K562 (cell line): ENCODE measurements around the gene MTOR. TPM values are rescaled to one million over a fixed set of nuclear protein-coding genes. Genes with fewer than 3 reads are reported as not detected.
A peak's percentile ranks its signal among the peaks of the same experiment; 100 is the strongest.

ENCODE experiments used
- CEBPB ChIP-seq: fragments of 450-650 bp; IDR thresholded peaks from 2 replicates; pipeline ENCODE4 v1.6.1; 2016; ENCODE audit warnings: missing genetic modification characterization, missing compliant biosample characterization
- JUN ChIP-seq, 2 experiments: sonication (generic) in 1 of 2; formaldehyde crosslinking in 1 of 2; IDR thresholded peaks; 2 replicates each; pipeline versions ENCODE4 v1.6.1 to v1.8.0; 2012 to 2022; ENCODE audit warnings: borderline replicate concordance in 2 of 2, mild to moderate bottlenecking in 2 of 2, improper control_type of control experiment in 1 of 2, low read depth in 1 of 2, low read length in 1 of 2, missing genetic modification reagents in 1 of 2
- MAFG ChIP-seq: fragments of 450-650 bp; conservative IDR thresholded peaks from 2 replicates; pipeline ENCODE4 v1.6.1; 2016; ENCODE audit warnings: missing genetic modification characterization, missing compliant biosample characterization
- MYBL2 ChIP-seq, 2 experiments: fragments of 450-650 bp in 1 of 2; sonication (generic) in 1 of 2; formaldehyde crosslinking in 1 of 2; IDR thresholded peaks; 2 replicates each; pipeline versions ENCODE4 v1.6.1 to v1.8.1; 2017 to 2022; ENCODE audit warnings: borderline replicate concordance in 1 of 2, inconsistent platforms in 1 of 2, low read depth in 1 of 2, mild to moderate bottlenecking in 1 of 2, missing genetic modification reagents in 1 of 2, moderate library complexity in 1 of 2
- MYNN ChIP-seq, 2 experiments: sonication (generic); formaldehyde crosslinking in 1 of 2; IDR thresholded peaks; 2 replicates each; pipeline versions ENCODE4 v1.5.0 to v1.6.1; 2016 to 2020; ENCODE audit warnings: antibody characterized with exemption in 1 of 2, missing genetic modification reagents in 1 of 2
- NEUROD1 ChIP-seq: fragments of 150-350 bp; IDR thresholded peaks from 2 replicates; pipeline ENCODE4 v1.6.1; 2014; ENCODE audit warnings: borderline replicate concordance, low read length, low read depth; ENCODE audit not compliant: partially characterized antibody
- PHF20 ChIP-seq: fragments of 450-650 bp; IDR thresholded peaks from 2 replicates; pipeline ENCODE4 v1.6.1; 2018; ENCODE audit not compliant: partially characterized antibody
- PPARD ChIP-seq: fragments of 250-450 bp; sonication (Bioruptor Pico); IDR thresholded peaks from 2 replicates; pipeline ENCODE4 v1.8.0; 2022; ENCODE audit warnings: inconsistent platforms, mild to moderate bottlenecking, moderate library complexity
- RBM34 ChIP-seq: fragments of 200-400 bp; formaldehyde crosslinking; IDR thresholded peaks from 2 replicates; pipeline ENCODE4 v1.6.1; 2018; ENCODE audit warnings: low read length, borderline replicate concordance; ENCODE audit not compliant: insufficient read depth
- ZBTB8A ChIP-seq: fragments of 450-650 bp; IDR thresholded peaks from 2 replicates; pipeline ENCODE4 v1.6.1; 2018; ENCODE audit warnings: mild to moderate bottlenecking, moderate library complexity; ENCODE audit not compliant: partially characterized antibody
- ZKSCAN8 ChIP-seq: fragments of 200-800 bp; sonication (Bioruptor generic); IDR thresholded peaks from 2 replicates; pipeline ENCODE4 v1.6.1; 2016; ENCODE audit warnings: missing genetic modification characterization, missing compliant biosample characterization
- ZNF57 ChIP-seq: fragments of 450-650 bp; formaldehyde crosslinking; IDR thresholded peaks from 2 replicates; pipeline ENCODE4 v1.4.0; 2020; ENCODE audit warnings: mild to moderate bottlenecking, moderate library complexity
- ZNF695 ChIP-seq: fragments of 450-650 bp; formaldehyde crosslinking; IDR thresholded peaks from 2 replicates; pipeline ENCODE4 v1.4.0; 2020; ENCODE audit warnings: mild to moderate bottlenecking, moderate library complexity
- ZNF780A ChIP-seq: fragments of 250-450 bp; sonication (Bioruptor Pico); IDR thresholded peaks from 2 replicates; pipeline ENCODE4 v1.5.0; 2021; ENCODE audit warnings: mild to moderate bottlenecking
- polyA plus RNA-seq, 8 experiments: library from polyadenylated mRNA; depleted of rRNA in 4 of 8; stranded (reverse) in 5 of 8; unstranded in 3 of 8; fragments of >200 nt; fragmentation: Nextera tagmentation in 2 of 8; fragmentation: Illumina TruSeq in 1 of 8; extraction: Ambion mirVana in 2 of 8; extraction: Trizol in 1 of 8; gene quantifications; 2 replicates each; pipeline versions ENCODE4 v1.2.1 to v1.2.3, GENCODE V29; 2011 to 2014; ENCODE audit warnings: inconsistent platforms in 1 of 8, missing spikeins in 1 of 8
- total RNA-seq, 7 experiments: library from RNA; depleted of rRNA in 6 of 7; stranded (reverse); fragments of >200 nt in 6 of 7; fragmentation: Illumina TruSeq in 2 of 7; extraction: Trizol in 2 of 7; gene quantifications; 2 replicates each; pipeline versions ENCODE4 v1.2.1 to v1.2.3, GENCODE V29; 2011 to 2021; ENCODE audit warnings: low replicate concordance in 1 of 7
- TF ChIP-seq, protein P1 (sequence below), 2 experiments: fragments of 450-650 bp in 1 of 2; sonication (generic) in 1 of 2; formaldehyde crosslinking in 1 of 2; IDR thresholded peaks in 1 of 2; conservative IDR thresholded peaks in 1 of 2; 2 replicates each; pipeline versions ENCODE4 v1.6.1 to v1.8.1; 2016 to 2023; ENCODE audit warnings: mild to moderate bottlenecking in 2 of 2, moderate library complexity in 2 of 2, inconsistent platforms in 1 of 2, missing genetic modification reagents in 1 of 2
- TF ChIP-seq, protein P2 (sequence below): fragments of 450-650 bp; formaldehyde crosslinking; IDR thresholded peaks from 2 replicates; pipeline ENCODE4 v1.4.0; 2020; ENCODE audit warnings: mild to moderate bottlenecking, moderate library complexity
- TF ChIP-seq, protein P3 (sequence below): fragments of 450-650 bp; IDR thresholded peaks from 2 replicates; pipeline ENCODE4 v1.6.1; 2016; ENCODE audit warnings: borderline replicate concordance
- TF ChIP-seq, protein P4 (sequence below): fragments of 450-650 bp; IDR thresholded peaks from one replicate; pipeline ENCODE4 v1.6.1; 2018; ENCODE audit warnings: mild to moderate bottlenecking, moderate library complexity; ENCODE audit not compliant: partially characterized antibody
- TF ChIP-seq, protein P5 (sequence below): sonication (generic); formaldehyde crosslinking; IDR thresholded peaks from 2 replicates; pipeline ENCODE4 v1.9.0; 2022; ENCODE audit warnings: mild to moderate bottlenecking, missing genetic modification reagents

Gene MTOR
- total and polyA plus RNA-seq, 9 of the 15 experiments (the other 6 are each of a cell fraction or from before 2014, with no cell fraction given) = 11.4 to 71.4 (median 52.2) TPM

DNA sequence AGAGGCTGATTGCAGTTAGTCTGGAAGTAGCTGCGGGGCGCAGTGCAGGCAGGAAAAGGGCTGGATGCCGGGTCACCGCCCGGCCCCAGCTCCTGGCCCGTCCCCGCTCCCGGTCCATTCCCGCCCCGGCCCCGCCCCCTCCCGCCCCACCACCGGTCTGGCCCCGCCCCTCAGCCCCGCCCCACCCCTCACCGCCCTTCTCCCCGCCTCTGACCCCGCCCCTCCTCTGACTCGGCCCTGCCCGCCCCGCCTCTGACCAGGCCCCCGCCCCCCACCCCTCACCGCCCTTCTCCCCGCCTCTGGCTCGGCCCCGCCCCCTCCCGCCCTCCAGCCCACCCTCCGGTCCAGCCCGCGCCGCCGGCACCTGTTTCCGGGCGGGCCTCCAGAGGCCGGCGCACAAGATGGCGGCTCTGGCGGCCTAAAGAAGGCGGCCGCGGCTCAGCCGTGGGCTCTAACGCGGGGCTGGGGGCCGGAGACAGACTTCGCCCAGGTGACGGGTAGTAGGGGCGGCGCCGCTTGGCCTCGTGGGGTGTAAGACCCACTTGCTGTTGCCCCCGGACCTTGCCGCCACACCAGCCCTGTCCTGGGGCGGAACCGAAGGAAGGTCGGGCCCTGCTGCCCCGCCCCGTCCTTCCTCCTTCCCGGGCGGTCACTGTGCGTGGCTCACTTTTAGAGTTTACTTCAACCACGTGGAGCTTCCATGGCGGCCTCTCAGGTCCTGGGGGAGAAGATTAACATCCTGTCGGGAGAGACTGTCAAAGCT is 10.7 kb upstream of the MTOR start, which contains the start of gene UBIAD1 (continued):
- TF ChIP-seq, protein P1, sequence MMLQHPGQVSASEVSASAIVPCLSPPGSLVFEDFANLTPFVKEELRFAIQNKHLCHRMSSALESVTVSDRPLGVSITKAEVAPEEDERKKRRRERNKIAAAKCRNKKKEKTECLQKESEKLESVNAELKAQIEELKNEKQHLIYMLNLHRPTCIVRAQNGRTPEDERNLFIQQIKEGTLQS (IDR thresholded peaks at IDR 0.05) = no peak
- TF ChIP-seq, protein P1 (CRISPR knock-in tag; conservative IDR thresholded peaks at IDR 0.05) = peak; percentile 53; the same call in 1 of the 2 replicates
- TF ChIP-seq RBM34 (no peak), ZBTB8A (no peak), ZKSCAN8 (CRISPR knock-in tag) (peak; percentile 6; the same call in 1 of the 2 replicates), PPARD (CRISPR knock-in tag) (no peak), PHF20 (peak; percentile 96), ZNF695 (CRISPR knock-in tag) (no peak), JUN (IDR thresholded peaks at IDR 0.05; ENCODE audit: borderline replicate concordance, low read depth, low read length) (no peak), JUN (CRISPR knock-in tag; IDR thresholded peaks at IDR 0.05; ENCODE audit: borderline replicate concordance) (no peak), MYNN (IDR thresholded peaks at IDR 0.05) (no peak), MYNN (CRISPR knock-in tag; IDR thresholded peaks at IDR 0.05) (no peak), NEUROD1 (no peak), CEBPB (tag) (no peak), ZNF57 (CRISPR knock-in tag) (no peak), MAFG (no peak), ZNF780A (CRISPR knock-in tag) (no peak), MYBL2 (IDR thresholded peaks at IDR 0.05; ENCODE audit: low read depth) (no peak), MYBL2 (CRISPR knock-in tag; IDR thresholded peaks at IDR 0.05; ENCODE audit: borderline replicate concordance) (no peak)
- TF ChIP-seq, protein P2, sequence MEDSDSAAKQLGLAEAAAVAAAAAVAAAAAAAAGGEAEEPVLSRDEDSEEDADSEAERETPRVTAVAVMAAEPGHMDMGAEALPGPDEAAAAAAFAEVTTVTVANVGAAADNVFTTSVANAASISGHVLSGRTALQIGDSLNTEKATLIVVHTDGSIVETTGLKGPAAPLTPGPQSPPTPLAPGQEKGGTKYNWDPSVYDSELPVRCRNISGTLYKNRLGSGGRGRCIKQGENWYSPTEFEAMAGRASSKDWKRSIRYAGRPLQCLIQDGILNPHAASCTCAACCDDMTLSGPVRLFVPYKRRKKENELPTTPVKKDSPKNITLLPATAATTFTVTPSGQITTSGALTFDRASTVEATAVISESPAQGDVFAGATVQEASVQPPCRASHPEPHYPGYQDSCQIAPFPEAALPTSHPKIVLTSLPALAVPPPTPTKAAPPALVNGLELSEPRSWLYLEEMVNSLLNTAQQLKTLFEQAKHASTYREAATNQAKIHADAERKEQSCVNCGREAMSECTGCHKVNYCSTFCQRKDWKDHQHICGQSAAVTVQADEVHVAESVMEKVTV (CRISPR knock-in tag) = no peak
- TF ChIP-seq, protein P3, sequence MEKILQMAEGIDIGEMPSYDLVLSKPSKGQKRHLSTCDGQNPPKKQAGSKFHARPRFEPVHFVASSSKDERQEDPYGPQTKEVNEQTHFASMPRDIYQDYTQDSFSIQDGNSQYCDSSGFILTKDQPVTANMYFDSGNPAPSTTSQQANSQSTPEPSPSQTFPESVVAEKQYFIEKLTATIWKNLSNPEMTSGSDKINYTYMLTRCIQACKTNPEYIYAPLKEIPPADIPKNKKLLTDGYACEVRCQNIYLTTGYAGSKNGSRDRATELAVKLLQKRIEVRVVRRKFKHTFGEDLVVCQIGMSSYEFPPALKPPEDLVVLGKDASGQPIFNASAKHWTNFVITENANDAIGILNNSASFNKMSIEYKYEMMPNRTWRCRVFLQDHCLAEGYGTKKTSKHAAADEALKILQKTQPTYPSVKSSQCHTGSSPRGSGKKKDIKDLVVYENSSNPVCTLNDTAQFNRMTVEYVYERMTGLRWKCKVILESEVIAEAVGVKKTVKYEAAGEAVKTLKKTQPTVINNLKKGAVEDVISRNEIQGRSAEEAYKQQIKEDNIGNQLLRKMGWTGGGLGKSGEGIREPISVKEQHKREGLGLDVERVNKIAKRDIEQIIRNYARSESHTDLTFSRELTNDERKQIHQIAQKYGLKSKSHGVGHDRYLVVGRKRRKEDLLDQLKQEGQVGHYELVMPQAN = peak; percentile 98
- TF ChIP-seq, protein P4, sequence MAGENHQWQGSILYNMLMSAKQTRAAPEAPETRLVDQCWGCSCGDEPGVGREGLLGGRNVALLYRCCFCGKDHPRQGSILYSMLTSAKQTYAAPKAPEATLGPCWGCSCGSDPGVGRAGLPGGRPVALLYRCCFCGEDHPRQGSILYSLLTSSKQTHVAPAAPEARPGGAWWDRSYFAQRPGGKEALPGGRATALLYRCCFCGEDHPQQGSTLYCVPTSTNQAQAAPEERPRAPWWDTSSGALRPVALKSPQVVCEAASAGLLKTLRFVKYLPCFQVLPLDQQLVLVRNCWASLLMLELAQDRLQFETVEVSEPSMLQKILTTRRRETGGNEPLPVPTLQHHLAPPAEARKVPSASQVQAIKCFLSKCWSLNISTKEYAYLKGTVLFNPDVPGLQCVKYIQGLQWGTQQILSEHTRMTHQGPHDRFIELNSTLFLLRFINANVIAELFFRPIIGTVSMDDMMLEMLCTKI = no peak
- TF ChIP-seq, protein P5, sequence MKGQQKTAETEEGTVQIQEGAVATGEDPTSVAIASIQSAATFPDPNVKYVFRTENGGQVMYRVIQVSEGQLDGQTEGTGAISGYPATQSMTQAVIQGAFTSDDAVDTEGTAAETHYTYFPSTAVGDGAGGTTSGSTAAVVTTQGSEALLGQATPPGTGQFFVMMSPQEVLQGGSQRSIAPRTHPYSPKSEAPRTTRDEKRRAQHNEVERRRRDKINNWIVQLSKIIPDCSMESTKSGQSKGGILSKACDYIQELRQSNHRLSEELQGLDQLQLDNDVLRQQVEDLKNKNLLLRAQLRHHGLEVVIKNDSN (CRISPR knock-in tag) = 0 out of 2 replicates have a peak, but pooled peaks have one; percentile 62
